PFSK-1 (cell line): ENCODE data around the gene TNNT3.
A peak's percentile ranks its signal among the peaks of the same experiment; 100 is the strongest.

Experiments used
- FOXP2 ChIP-seq: optimal IDR thresholded peaks from 2 replicates; pipeline ENCODE3; 2011; ENCODE audit warnings: borderline replicate concordance, control low read depth, inconsistent platforms; ENCODE audit not compliant: insufficient read depth; ENCODE audit errors: extremely low read length, extremely low read depth
- POLR2AphosphoS5 ChIP-seq: IDR thresholded peaks from 2 replicates; pipeline ENCODE4 v1.6.1; 2012; ENCODE audit warnings: low read depth, mild to moderate bottlenecking, control low read depth, low read length, moderate library complexity
- SIN3A ChIP-seq: IDR thresholded peaks from 2 replicates; pipeline ENCODE4 v1.6.1; 2012; ENCODE audit warnings: mild to moderate bottlenecking, low read length, moderate library complexity, borderline replicate concordance; ENCODE audit not compliant: insufficient read depth
- TAF1 ChIP-seq: IDR thresholded peaks from 2 replicates; pipeline ENCODE4 v1.6.1; 2012; ENCODE audit warnings: low read length, control low read depth, borderline replicate concordance; ENCODE audit not compliant: insufficient read depth
- TF ChIP-seq, protein P1 (sequence below), 2 experiments: IDR thresholded peaks; 2 replicates each; pipeline versions ENCODE4 v1.6.1 to v1.8.0; 2011 to 2012; ENCODE audit warnings: low read depth in 2 of 2, low read length in 2 of 2, control low read depth in 1 of 2, inconsistent platforms in 1 of 2, mild to moderate bottlenecking in 1 of 2, moderate library complexity in 1 of 2; ENCODE audit not compliant: insufficient read depth in 1 of 2

The TNNT3 gene

DNA sequence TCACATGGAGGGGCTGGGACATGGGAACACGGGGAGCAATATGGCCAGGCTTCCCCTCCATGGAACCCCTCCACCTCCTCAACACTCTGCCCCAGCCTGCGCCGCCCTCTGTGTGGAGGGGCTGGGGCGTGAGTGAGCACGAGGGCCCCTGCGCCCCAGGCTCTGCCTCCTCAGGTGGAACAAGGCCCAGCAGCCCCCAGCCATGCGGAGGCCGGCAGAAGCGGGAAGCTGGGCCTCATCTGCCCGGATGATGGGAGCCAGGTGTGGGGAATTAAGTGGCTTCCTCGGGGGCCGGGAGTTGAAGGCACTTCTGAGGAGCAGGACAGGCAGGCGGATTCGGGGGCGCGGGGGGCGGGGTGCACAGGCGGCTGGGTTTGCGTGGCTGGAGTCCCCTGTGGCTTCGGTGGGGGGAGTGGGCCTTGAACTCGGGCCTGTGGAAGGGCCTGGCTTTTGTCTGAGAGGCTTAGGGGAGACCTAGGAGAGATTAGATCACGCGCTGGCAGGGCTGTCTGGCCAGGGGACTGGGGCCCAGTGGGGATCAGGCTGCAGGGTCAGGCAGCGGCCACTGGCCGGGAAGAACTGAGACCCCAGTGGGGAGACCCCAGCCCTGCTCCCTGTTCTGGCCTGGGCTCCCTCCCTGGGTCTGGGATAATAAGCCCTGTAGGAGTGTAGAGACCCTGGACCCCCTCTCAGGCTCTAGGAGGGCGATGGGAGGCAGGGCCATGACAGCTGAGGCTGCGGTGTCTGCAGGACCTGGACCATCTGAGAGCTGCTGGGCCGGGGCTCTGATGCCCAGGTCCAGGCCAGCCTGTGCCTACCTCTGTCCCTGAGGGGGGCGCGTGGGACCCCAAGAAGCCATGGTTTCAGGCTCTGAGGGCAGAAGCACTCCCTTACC lies 41.1 kb upstream of the TNNT3 start:
- TF ChIP-seq, protein P1, sequence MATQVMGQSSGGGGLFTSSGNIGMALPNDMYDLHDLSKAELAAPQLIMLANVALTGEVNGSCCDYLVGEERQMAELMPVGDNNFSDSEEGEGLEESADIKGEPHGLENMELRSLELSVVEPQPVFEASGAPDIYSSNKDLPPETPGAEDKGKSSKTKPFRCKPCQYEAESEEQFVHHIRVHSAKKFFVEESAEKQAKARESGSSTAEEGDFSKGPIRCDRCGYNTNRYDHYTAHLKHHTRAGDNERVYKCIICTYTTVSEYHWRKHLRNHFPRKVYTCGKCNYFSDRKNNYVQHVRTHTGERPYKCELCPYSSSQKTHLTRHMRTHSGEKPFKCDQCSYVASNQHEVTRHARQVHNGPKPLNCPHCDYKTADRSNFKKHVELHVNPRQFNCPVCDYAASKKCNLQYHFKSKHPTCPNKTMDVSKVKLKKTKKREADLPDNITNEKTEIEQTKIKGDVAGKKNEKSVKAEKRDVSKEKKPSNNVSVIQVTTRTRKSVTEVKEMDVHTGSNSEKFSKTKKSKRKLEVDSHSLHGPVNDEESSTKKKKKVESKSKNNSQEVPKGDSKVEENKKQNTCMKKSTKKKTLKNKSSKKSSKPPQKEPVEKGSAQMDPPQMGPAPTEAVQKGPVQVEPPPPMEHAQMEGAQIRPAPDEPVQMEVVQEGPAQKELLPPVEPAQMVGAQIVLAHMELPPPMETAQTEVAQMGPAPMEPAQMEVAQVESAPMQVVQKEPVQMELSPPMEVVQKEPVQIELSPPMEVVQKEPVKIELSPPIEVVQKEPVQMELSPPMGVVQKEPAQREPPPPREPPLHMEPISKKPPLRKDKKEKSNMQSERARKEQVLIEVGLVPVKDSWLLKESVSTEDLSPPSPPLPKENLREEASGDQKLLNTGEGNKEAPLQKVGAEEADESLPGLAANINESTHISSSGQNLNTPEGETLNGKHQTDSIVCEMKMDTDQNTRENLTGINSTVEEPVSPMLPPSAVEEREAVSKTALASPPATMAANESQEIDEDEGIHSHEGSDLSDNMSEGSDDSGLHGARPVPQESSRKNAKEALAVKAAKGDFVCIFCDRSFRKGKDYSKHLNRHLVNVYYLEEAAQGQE (IDR thresholded peaks at IDR 0.05; ENCODE audit: insufficient read depth in 1 of 2, low read depth in 2 of 2, low read length in 2 of 2): no peak
- no peak for TF ChIP-seq TAF1
- TF ChIP-seq FOXP2: no peak
- TF ChIP-seq SIN3A: no peak
- TF ChIP-seq POLR2AphosphoS5: no peak

DNA sequence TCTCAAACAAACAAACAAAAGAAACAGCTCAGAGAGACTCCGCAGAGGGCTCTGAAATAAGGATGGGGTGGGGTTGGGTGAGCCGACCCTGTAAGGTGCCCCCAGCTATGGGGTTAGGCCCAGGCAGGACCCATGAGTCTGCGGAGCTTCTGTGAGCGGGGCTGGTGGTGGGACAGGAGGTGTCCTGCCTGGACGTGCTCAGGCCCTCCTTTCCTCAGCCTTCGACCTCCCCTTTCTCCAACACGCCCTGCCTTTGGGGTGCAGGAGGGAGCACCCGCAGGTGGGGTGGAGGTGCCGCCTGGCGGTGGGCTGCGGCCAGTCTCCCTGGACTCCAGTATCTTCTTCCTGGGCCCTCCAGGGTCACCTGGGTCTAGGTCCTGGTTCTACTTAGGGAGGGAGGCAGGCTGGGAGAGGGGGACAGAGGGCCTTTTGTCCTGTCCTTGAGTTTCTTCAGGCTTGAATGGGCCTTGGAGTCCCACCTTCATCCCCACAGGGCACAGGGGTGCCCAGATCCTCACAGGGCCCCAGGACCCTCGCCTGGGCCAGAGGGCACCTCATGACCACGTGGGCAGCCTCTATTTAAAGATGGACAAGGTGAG lies 40.1 kb upstream of the TNNT3 start:
- no peak for TF ChIP-seq TAF1
- TF ChIP-seq FOXP2: no peak
- no peak for TF ChIP-seq POLR2AphosphoS5
- no peak for TF ChIP-seq SIN3A
- TF ChIP-seq, protein P1 (IDR thresholded peaks at IDR 0.05; ENCODE audit: insufficient read depth in 1 of 2, low read depth in 2 of 2, low read length in 2 of 2): no peak

DNA sequence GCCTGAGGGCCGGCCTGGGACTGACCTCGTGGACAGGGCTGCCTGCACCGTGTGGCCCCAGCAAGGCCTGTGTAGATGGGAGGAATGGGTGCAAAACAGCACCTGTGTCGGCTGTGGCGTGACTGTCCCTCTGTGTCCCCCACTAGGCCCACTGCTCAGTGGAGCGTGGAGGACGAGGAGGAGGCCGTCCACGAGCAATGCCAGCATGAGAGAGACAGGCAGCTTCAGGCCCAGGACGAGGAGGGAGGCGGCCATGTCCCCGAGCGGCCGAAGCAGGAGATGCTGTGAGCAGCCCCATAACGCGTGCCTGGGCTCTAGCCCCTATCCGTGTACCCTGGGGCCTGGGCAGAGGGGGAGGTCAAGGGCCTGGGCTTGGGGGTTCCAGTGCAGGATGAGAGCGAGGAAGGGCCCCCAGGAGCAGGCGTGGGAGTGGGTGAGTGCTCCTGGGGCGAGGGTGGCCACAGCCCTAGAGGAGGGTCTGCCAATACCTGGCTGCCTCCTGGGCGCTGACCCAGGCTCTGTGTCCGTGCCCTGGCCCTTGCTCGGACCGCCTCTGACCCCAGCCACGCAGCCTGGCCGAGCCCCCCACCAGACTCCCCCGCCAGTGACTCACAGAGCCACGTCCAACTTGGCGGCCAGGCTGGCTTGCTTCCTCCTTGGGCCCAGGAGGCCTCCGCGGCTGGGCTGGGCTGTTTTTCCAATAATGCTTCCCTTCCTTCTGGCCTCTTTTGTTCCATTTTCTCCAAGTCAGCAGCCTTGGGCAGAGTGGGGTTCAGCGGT lies 39.4 kb upstream of the TNNT3 start:
- TF ChIP-seq, protein P1 (IDR thresholded peaks at IDR 0.05; ENCODE audit: insufficient read depth in 1 of 2, low read depth in 2 of 2, low read length in 2 of 2): peak in 1 of 2 experiments; percentile 52; a peak in 1 of 4 replicates
- TF ChIP-seq TAF1 (peak; percentile 55; the same call in 1 of the 2 replicates), FOXP2 (no peak)

DNA sequence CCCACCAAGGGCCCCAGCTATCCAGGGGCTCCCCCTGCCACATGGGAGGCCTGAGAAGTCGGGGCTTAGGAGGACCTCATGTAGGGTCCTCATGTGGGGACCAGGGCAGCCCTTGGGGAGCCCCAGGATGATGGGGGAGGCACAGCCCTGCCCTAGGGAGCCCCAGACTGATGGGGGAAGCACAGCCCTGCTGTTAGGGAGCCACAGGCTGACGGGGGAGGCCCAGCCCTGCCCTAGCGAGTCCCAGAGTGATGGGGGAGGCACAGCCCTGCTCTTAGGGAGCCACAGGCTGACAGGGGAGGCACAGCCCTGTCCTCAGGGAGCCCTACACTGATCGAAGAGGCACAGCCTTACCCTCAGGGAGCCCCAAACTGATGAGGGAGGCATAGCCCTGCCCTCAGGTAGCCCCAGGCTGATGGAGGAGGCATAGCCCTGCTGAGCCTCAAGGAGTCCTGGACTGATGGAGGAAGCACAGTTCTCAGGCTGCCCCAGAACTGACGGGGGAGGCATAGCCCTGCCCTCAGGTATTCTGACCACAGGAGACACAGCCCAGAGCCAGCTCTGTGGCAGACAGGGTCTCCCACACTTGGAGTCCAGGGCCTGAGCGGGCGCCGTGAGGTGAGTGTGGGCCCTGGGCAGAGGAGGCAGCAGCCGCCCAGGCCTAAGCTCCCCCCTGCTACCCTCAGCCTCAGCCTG lies 38.6 kb upstream of the TNNT3 start:
- TF ChIP-seq, protein P1 (IDR thresholded peaks at IDR 0.05; ENCODE audit: insufficient read depth in 1 of 2, low read depth in 2 of 2, low read length in 2 of 2): no peak
- 0 out of 2 replicates have a peak, but pooled peaks have one; percentile 41 for TF ChIP-seq POLR2AphosphoS5
